Right hindlimb (tissue), 1 donor: Measurements from ENCODE around the gene LSAMP.

Source experiments
- DNase-seq: peaks from one replicate; pipeline ENCODE4 v3.0.0-alpha.2; 2018

Gene LSAMP

DNA sequence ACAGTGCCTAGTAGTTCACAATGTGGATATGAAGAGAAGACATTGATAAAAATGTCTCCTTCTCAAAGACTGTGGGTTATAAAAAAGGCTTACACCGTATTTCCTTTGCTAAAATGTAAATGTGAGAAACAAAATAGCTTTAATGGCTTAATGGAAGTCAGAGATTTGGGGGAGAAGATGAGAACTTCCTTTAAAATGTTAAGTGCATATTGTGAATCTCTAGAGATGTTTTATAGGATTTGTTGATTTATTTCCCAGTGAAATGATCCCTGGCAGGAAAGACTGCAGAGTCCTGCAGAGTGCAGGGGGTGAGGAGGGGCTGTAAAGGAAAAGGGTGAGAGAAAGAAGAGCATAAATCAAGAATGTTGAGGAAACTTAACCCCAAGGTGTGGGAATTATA is 516.9 kb downstream of the LSAMP start:
- DNase-seq: no peak

DNA sequence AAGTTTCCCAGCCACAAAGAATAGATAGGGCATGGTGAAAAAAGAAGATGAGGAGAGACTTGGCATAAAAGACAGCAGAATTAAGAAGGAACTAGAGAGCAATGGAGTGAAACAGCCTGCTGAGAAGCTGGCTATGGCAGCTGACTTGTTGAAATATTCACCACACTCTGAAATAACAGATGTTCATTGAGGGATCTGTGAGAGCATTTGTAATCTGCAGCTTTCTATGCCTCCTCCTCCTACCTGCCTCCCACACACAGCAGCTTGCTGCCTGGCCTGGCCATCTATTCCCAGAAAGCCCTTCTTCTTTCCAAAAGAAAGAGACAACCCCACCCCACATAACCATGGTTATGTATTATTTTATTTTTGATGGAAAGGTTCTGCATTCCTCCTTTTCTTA is 518.1 kb downstream of the LSAMP start:
- no peak for DNase-seq

DNA sequence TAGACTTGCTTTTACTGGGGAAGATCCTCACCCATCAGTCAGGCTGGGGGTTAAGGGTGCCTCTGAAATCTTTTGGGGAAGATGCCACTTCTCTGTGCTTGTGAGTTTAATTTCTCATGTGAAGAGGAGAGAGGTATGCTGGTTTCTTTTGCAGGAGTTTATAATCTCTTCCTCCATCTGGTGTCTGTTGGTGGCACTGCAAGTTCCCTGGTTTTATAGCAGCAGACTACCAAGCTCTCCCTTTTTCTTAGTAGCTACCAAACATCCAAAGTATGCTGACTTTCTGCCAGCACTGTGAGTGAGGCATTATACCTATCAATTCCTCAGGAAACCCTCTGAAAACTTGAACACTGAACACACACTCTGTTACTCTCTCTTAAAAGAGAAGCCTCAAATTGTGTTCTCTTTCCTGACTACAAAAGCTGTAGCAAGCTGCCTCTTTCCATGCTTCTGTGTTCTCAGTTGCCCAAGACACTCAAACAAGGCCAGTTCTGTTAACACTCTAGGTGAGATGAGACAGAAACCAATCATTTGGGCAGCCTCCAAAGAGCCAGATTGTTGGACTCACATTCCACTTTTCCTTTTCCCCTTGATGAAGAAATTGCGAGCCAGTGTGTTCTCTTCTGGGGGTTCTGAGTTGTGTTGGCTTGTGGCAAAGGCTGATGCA is 522.5 kb downstream of the LSAMP start:
- DNase-seq: no peak

DNA sequence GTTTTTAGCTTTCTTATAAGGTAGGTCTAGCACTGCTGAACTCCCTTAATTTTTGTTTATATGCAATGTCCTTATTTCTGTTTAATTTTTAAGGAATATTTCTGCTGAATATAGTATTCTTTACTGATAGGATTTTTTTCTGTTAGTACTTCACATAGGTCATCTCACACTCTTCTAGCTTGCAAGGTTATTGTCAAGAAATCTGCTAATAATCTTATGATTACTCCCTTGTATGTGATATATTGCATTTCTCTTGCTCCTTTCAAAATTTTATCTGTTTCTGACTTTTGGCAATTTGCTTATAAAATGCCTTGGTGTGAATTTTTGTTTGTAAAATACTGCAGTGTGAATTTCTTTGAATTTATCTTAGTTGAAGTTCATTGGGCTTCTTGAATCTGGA is 523.6 kb downstream of the LSAMP start:
- no peak for DNase-seq

- DNase-seq: no peak
Measured at GRCh38 chr3:115918900-115919299, 526.4 kb downstream of the LSAMP start.

DNA sequence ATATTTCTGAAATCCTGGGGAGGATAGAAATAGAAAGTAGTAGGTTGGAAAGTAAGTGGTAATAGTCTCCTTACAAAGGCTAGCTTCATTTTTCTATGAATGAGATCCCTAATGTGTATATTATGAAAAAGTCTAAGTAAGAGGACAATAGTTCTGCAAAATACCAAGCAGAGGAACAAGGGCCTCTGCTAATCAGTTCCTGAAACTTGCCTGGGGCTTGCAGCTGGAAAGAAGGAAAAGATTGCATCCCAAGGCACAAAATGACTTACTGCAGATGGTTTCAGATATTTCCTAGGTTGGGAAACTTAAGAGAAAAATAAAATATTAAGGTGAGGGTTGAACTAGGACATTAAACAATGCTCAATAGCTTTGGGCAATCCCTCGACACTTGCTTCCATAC is 528.4 kb downstream of the LSAMP start:
- no peak for DNase-seq

DNA sequence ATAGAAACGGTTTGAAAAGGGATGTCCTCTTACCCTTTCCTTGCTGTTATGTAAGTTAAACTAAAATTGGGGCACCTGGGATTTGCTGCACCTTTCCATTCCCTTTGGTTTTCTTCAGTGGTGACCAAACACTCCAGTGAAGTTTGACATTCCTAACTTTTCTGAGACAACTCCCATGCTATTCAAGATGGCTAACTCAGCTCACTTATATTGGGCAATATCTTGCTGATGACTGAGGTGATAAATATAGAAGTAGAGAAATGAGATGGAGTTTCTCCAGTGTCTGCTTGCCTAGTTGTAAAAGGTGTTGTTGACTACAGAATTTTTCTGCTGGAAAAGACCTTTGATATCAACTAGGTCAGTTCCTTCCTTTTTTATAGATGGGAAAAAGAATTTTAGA is 530.2 kb downstream of the LSAMP start:
- DNase-seq: no peak

GRCh38 chr3:115913069-115913686 is 532.1 kb downstream of the LSAMP start:
- no peak for DNase-seq

DNA sequence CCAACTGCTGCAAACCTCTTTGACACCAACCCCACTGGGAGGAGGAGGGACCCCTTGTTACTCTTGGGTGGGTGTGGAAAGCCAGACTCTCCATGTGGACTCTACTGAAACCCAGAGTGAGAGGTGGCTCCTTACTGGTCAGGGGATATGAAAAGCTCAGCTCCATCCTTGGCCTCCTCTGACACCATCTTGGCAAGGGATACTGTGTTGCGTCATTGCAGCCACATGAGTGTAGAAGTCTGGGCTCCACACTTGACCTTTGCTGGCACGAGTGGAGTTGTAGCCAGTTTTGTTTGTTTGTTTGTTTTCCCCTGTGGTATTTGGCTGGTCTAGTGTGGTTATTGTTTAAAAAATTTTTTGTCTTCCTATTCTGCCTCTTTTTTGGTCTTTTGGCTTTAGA is 532.9 kb downstream of the LSAMP start:
- DNase-seq: no peak

DNA sequence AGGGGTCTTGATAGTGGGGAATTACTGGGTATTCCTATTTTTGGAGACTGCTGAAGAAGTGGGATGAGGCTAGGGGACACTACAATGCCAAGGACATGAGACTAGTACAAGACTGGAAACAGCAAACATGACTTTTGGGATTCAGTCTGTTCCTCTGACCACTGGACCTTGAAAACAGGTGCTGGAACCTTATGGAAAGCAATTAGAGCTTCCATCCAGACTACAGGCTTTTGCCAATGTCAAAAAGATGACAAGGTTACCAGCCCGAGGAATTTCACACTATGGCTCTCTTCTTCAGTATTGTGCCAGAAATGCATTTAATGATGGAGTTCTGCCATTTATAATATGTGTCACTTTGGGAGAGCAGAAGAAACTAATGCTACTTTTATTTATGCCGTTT is 539.4 kb downstream of the LSAMP start:
- DNase-seq: no peak

- DNase-seq: no peak
Measured at GRCh38 chr3:115903843-115904242, 541.4 kb downstream of the LSAMP start.

GRCh38 chr3:115901008-115901407 is 544.3 kb downstream of the LSAMP start:
- DNase-seq: no peak

DNA sequence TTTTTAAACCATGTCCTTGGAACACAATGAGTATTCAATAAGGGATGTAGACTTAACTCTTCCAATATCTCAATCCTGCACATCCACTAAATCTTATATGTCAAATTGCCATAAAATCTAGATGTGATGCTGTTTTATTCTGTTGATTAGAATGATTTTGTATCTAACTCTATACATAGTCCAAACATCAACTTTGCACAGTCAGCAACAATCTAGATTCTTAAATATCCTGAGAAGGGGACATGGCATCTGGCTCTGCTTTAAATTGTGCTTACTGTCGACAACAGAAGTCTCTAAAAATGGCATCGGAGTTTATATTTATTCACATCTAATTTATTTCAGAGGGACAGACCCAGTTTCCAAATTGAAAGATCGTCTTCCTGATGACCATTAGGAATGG is 545.8 kb downstream of the LSAMP start:
- no peak for DNase-seq

- no peak for DNase-seq
Measured at GRCh38 chr3:115898656-115899410, 546.5 kb downstream of the LSAMP start.

DNA sequence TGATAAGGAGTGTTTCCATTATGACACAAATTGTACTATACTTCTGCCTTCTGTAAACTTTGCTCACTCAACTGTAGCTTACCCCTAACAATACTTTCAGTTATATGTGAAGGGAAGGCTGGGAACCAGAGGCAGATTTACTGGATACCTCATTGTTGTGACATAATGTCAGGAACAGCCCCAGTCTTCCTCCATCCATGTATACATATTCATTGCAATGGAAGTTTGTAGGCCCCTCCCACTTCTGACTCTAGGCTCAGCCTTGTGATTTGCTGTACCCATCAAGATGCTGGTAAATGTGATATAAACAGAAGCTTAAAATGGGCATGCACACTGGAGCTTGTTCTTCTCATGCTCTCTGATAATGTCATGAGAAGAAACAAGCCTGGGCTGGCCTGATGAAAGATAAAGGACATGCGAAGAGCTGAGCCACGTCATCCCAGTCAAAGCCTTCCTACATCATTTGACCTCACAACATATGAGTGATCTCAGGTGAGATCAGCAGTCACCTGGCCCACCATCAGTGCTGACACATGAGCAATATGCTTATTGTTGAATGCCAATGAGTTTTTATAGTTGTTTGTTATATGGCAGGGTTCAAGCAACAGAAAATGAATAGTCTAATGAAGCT is 554.2 kb downstream of the LSAMP start:
- DNase-seq: no peak

DNA sequence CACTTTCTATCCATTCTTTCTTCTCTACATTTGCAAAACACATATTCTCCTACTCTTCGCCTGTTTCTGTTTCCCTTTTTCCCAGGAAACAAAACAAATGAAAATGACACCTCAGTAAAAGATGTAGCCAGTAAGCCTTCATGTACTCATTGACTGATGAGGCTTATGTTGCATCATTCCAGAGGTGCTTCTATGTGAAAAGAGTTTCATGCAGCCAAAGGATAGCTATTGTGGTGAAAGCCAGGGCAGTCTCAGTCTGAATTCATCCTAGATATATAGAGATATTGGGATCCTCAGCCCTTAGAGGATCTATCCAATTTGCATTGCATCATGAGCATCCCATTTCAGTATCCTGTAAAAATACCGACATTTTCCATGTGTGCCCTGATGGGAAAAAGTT is 554.7 kb downstream of the LSAMP start:
- no peak for DNase-seq

DNA sequence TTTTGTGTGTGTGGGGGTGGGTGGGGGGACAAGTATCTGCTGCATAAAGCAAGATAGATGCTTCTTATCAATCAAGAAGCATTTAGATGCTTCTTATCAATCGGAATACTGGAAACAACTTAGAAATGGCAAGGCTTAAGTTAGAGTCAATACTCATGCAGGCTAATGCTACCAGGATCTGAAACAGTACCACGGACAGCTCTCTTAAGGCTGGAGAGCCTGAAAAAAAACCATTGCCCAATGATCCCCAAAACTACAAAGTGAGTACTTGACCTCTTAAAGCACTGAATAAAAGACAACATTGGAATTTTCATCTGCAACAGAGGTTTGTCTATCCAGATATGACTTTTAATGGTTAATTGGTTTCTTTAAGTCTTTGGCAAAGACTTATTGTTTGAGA is 559.7 kb downstream of the LSAMP start:
- no peak for DNase-seq

DNA sequence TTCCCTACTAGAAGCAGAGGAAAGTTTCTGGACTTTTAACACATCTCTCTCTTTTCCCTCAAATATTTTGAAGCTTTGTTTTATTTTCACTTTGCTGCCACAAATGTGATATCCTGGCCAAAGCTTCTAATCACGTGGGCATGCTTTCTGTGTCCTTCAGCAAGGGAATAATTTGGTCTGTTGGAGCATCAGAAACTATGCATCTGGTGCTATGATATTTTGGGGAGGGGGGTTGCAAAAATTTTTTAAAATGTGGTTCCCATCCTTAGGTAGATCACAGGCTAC is 567.7 kb downstream of the LSAMP start:
- DNase-seq: no peak

GRCh38 chr3:115876876-115877614 is 568.2 kb downstream of the LSAMP start:
- DNase-seq: no peak

DNA sequence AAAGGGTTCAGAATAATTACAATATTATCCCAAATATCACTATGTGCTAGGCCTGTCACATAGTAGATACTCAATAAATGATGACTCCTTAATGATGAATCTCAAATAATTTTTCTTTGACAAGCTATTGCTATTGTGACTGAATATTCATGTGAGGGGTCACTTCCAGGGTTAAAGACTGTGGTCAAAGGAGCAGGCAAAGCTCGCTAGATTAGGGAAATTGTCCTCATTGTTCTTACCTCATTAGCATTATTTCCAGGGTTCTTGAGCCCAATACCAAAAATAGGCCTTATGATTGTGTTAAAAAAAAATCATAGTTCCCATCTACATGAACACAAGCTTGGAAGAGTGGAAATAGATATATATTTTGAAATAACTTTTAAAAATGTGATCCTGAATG is 569.8 kb downstream of the LSAMP start:
- DNase-seq: no peak

- no peak for DNase-seq
Measured at GRCh38 chr3:115871735-115872134, 573.6 kb downstream of the LSAMP start.

DNA sequence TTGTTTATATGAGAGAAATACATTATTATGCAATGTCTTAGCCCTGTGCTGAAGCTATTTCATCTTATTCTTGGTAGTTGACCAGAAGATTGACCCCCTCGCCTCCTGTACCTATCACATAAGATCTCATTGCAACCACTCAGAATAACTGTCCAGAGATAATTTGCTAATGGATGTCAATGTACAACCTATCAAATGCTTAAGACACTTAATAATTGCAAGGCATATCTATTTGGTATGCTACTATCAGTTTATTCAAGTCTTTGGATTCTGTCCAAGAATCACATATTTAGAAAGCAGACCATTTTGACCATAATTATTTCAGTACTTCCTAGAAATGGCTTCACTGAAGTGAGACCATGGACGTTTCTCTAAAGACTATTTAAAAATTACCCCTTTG is 580.4 kb downstream of the LSAMP start:
- DNase-seq: no peak

GRCh38 chr3:115862849-115863248 is 582.4 kb downstream of the LSAMP start:
- DNase-seq: no peak
